ENCODE results near the gene MXD1.

GRCh38 chr2:69944756-69945155 lies 29.8 kb downstream of the MXD1 start:
- TF ChIP-seq CTCF (IDR thresholded peaks at IDR 0.05) = no peak
- no peak for TF ChIP-seq POLR2A (IDR thresholded peaks at IDR 0.05)
